GM12864 (cell line): ENCODE results near the gene CFAP46.

ENCODE experiments used
- DNase-seq: peaks from one replicate; pipeline ENCODE4 v3.0.0-alpha.2; 2011; ENCODE audit warnings: low read depth
- H3K4me3 ChIP-seq: 2 replicates; pipeline ENCODE4 v1.5.1; 2011; ENCODE audit warnings: mild to moderate bottlenecking, low read depth, low read length, control low read depth
- CTCF ChIP-seq: IDR thresholded peaks from 2 replicates; pipeline ENCODE4 v1.5.1; 2011; ENCODE audit warnings: low read depth, mild to moderate bottlenecking, moderate library complexity, low read length, control low read depth, inconsistent platforms; ENCODE audit errors: missing control alignments

The CFAP46 gene

GRCh38 chr10:132979491-132980425, 37.4 kb upstream of the CFAP46 start:
- no peak for DNase-seq
- H3K4me3 ChIP-seq = no peak overlapping the region
- no peak for TF ChIP-seq CTCF

GRCh38 chr10:132978542-132978941, 36.2 kb upstream of the CFAP46 start:
- no peak overlapping the region for H3K4me3 ChIP-seq
- TF ChIP-seq CTCF = no peak
- DNase-seq = no peak

GRCh38 chr10:132977807-132978206, 35.4 kb upstream of the CFAP46 start:
- no peak for TF ChIP-seq CTCF
- H3K4me3 ChIP-seq = no peak overlapping the region
- no peak for DNase-seq

- no peak for TF ChIP-seq CTCF
- no peak overlapping the region for H3K4me3 ChIP-seq
- no peak for DNase-seq
These were observed 34.7 kb upstream of the CFAP46 start for GRCh38 chr10:132977076-132977475.

GRCh38 chr10:132975831-132976682, 33.7 kb upstream of the CFAP46 start:
- no peak for TF ChIP-seq CTCF
- no peak for DNase-seq
- H3K4me3 ChIP-seq = no peak overlapping the region

- no peak for TF ChIP-seq CTCF
- no peak for DNase-seq
- H3K4me3 ChIP-seq = no peak overlapping the region
These were observed 32.8 kb upstream of the CFAP46 start for GRCh38 chr10:132974886-132975830.
